ENCODE results near the gene ESYT2.

DNA sequence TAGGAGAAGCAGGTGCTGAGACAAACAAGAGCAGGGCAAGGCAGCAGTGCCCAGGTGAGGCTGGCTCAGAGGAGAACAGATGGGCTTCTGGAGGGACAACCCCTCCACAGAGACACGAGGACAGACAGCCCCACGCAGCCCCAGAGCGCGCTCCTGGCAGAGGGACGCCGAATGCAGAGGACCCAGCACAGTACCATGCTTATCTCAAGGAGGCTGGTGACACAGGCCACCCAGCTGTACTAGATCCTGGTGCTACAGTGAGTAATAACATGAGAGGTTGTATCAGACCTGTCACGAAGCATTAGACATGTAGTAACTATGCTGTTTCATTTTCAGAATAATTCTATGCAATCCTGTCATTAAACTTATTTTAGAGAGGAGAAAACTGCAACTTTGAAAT lies 64.3 kb downstream of the ESYT2 start:
- TF ChIP-seq GATA2 (IDR thresholded peaks at IDR 0.05; ENCODE audit: low read depth, low read length) (no peak), GATA3 (IDR thresholded peaks at IDR 0.05; ENCODE audit: low read depth, low read length) (no peak)

All from SH-SY5Y (cell line).